Activated naive CD4-positive, alpha-beta T cell treated with anti-CD3 and anti-CD28 coated beads, Interleukin-2, amount 50 U/mL, for 24 hours (primary cell): ENCODE measurements around the gene IGFBP6.
A peak's percentile ranks its signal among the peaks of the same experiment; 100 is the strongest.
"Not testable (repeated sequence)": the region's sequence is repeated elsewhere in the genome, so short reads cannot be mapped to it uniquely, and the experiment has no call there.

ENCODE experiments used
- H3K27ac Mint-ChIP-seq: one replicate; pipeline ENCODE4 v1.8.0; 2021; ENCODE audit warnings: mild to moderate bottlenecking, mixed read lengths
- H3K27me3 Mint-ChIP-seq: one replicate; pipeline ENCODE4 v1.8.0; 2021; ENCODE audit warnings: mixed read lengths
- H3K36me3 Mint-ChIP-seq: one replicate; pipeline ENCODE4 v1.8.0; 2021; ENCODE audit warnings: mixed read lengths
- H3K4me1 Mint-ChIP-seq: one replicate; pipeline ENCODE4 v1.8.0; 2021; ENCODE audit warnings: mixed read lengths
- H3K4me3 Mint-ChIP-seq: one replicate; pipeline ENCODE4 v1.8.0; 2021; ENCODE audit warnings: mild to moderate bottlenecking, mixed read lengths
- H3K9me3 Mint-ChIP-seq: one replicate; pipeline ENCODE4 v1.8.0; 2021; ENCODE audit warnings: mixed read lengths

IGFBP6 gene

GRCh38 chr12:53097207-53097563, 282 bp upstream of the IGFBP6 start:
- Mint-ChIP-seq H3K4me3 (peak overlapping the region; percentile 72), H3K27ac (peak overlapping the region; percentile 48), H3K4me1 (peaks cover 26% of the 10 kb centered on the region), H3K27me3 (no peaks in the 10 kb centered on the region), H3K36me3 (no peaks in the 10 kb centered on the region), H3K9me3 (no peaks in the 10 kb centered on the region)

- peak overlapping the region; percentile 73 for H3K27ac Mint-ChIP-seq
- H3K4me1 Mint-ChIP-seq: peaks cover 38% of the 10 kb centered on the region
- peak overlapping the region; percentile 85 for H3K4me3 Mint-ChIP-seq
- H3K9me3 Mint-ChIP-seq: no peaks in the 10 kb centered on the region
- no peaks in the 10 kb centered on the region for H3K27me3 Mint-ChIP-seq
- H3K36me3 Mint-ChIP-seq: no peaks in the 10 kb centered on the region
Observed at GRCh38 chr12:53098354-53098981, 1.0 kb downstream of the IGFBP6 start.

- H3K4me3 Mint-ChIP-seq: peak overlapping the region; percentile 85
- H3K4me1 Mint-ChIP-seq: peaks cover 44% of the 10 kb centered on the region
- peak overlapping the region; percentile 63 for H3K27ac Mint-ChIP-seq
- H3K36me3 Mint-ChIP-seq: no peaks in the 10 kb centered on the region
- no peaks in the 10 kb centered on the region for H3K9me3 Mint-ChIP-seq
- H3K27me3 Mint-ChIP-seq: no peaks in the 10 kb centered on the region
Observed at GRCh38 chr12:53099071-53099882, 1.8 kb downstream of the IGFBP6 start.

GRCh38 chr12:53100466-53101151, 3.1 kb downstream of the IGFBP6 start:
- no peaks in the 10 kb centered on the region for H3K9me3 Mint-ChIP-seq
- no peaks in the 10 kb centered on the region for H3K27me3 Mint-ChIP-seq
- peaks cover 44% of the 10 kb centered on the region for H3K4me1 Mint-ChIP-seq
- H3K36me3 Mint-ChIP-seq: no peaks in the 10 kb centered on the region
- H3K27ac Mint-ChIP-seq: no peak overlapping the region
- no peak overlapping the region for H3K4me3 Mint-ChIP-seq

GRCh38 chr12:53101266-53101665, 3.8 kb downstream of the IGFBP6 start:
- H3K4me1 Mint-ChIP-seq: peaks cover 44% of the 10 kb centered on the region
- H3K36me3 Mint-ChIP-seq: no peaks in the 10 kb centered on the region
- H3K27me3 Mint-ChIP-seq: no peaks in the 10 kb centered on the region
- no peaks in the 10 kb centered on the region for H3K9me3 Mint-ChIP-seq
- no peak overlapping the region for H3K4me3 Mint-ChIP-seq
- no peak overlapping the region for H3K27ac Mint-ChIP-seq

- Mint-ChIP-seq H3K27ac (no peak overlapping the region), H3K4me3 (no peak overlapping the region), H3K36me3 (no peaks in the 10 kb centered on the region), H3K4me1 (peaks cover 39% of the 10 kb centered on the region), H3K9me3 (no peaks in the 10 kb centered on the region), H3K27me3 (no peaks in the 10 kb centered on the region)
Observed at GRCh38 chr12:53101931-53102781, 4.7 kb downstream of the IGFBP6 start.

GRCh38 chr12:53102883-53103807, 5.7 kb downstream of the IGFBP6 start, which contains the start of gene SOAT2:
Gene SOAT2, plus strand, starts transcription at chr12:53103486. Its CDS starts 92 bp downstream, at chr12:53103578.
- H3K36me3 Mint-ChIP-seq: no peaks in the 10 kb centered on the region
- peak within 1 kb of the TSS; percentile 19 for H3K27ac Mint-ChIP-seq
- H3K27me3 Mint-ChIP-seq: no peaks in the 10 kb centered on the region
- peak within 1 kb of the TSS; percentile 32 for H3K4me3 Mint-ChIP-seq
- H3K4me1 Mint-ChIP-seq: peaks cover 34% of the 10 kb centered on the region
- no peaks in the 10 kb centered on the region for H3K9me3 Mint-ChIP-seq

- Mint-ChIP-seq H3K4me3 (no peak overlapping the region), H3K36me3 (no peaks in the 10 kb centered on the region), H3K9me3 (no peaks in the 10 kb centered on the region), H3K4me1 (peaks cover 27% of the 10 kb centered on the region), H3K27ac (no peak overlapping the region), H3K27me3 (no peaks in the 10 kb centered on the region)
Observed at GRCh38 chr12:53103860-53104305, 6.4 kb downstream of the IGFBP6 start.

GRCh38 chr12:53105256-53105655, 7.8 kb downstream of the IGFBP6 start:
- H3K27ac Mint-ChIP-seq: no peak overlapping the region
- H3K36me3 Mint-ChIP-seq: no peaks in the 10 kb centered on the region
- H3K9me3 Mint-ChIP-seq: no peaks in the 10 kb centered on the region
- no peaks in the 10 kb centered on the region for H3K27me3 Mint-ChIP-seq
- H3K4me3 Mint-ChIP-seq: no peak overlapping the region
- peaks cover 21% of the 10 kb centered on the region for H3K4me1 Mint-ChIP-seq

GRCh38 chr12:53105712-53106439, 8.4 kb downstream of the IGFBP6 start:
- Mint-ChIP-seq H3K9me3 (no peaks in the 10 kb centered on the region), H3K36me3 (no peaks in the 10 kb centered on the region), H3K27ac (no peak overlapping the region)

GRCh38 chr12:53107122-53107521, 9.7 kb downstream of the IGFBP6 start:
- peaks cover 18% of the 10 kb centered on the region for H3K4me1 Mint-ChIP-seq

More at GRCh38 chr12:53105712-53106439, 8.4 kb downstream of the IGFBP6 start:
- Mint-ChIP-seq H3K27me3 (no peaks in the 10 kb centered on the region), H3K4me3 (no peak overlapping the region), H3K4me1 (peaks cover 21% of the 10 kb centered on the region)

GRCh38 chr12:53112431-53112830, 15.0 kb downstream of the IGFBP6 start:
- H3K4me3 Mint-ChIP-seq, H3K36me3 Mint-ChIP-seq, H3K4me1 Mint-ChIP-seq, H3K27me3 Mint-ChIP-seq, H3K27ac Mint-ChIP-seq, H3K9me3 Mint-ChIP-seq: not testable (repeated sequence)

More at GRCh38 chr12:53107122-53107521, 9.7 kb downstream of the IGFBP6 start:
- H3K27ac Mint-ChIP-seq: no peak overlapping the region
- H3K36me3 Mint-ChIP-seq: no peaks in the 10 kb centered on the region
- no peaks in the 10 kb centered on the region for H3K9me3 Mint-ChIP-seq
- no peak overlapping the region for H3K4me3 Mint-ChIP-seq
- H3K27me3 Mint-ChIP-seq: no peaks in the 10 kb centered on the region

GRCh38 chr12:53113136-53113705, 15.8 kb downstream of the IGFBP6 start:
- H3K36me3 Mint-ChIP-seq: no peaks in the 10 kb centered on the region
- no peak overlapping the region for H3K4me3 Mint-ChIP-seq
- H3K27me3 Mint-ChIP-seq: no peaks in the 10 kb centered on the region
- no peak overlapping the region for H3K27ac Mint-ChIP-seq
- H3K4me1 Mint-ChIP-seq: no peaks in the 10 kb centered on the region
- no peaks in the 10 kb centered on the region for H3K9me3 Mint-ChIP-seq
